Thoracic aorta (tissue), 2 donors: Measurements from ENCODE around the gene HYDIN. TPM values are rescaled to one million over a fixed set of nuclear protein-coding genes. Genes with fewer than 3 reads are reported as not detected.

ENCODE experiments used
- ATAC-seq: fragments of 150-250 bp; one replicate; pipeline ENCODE4 v1.8.0; 2017; ENCODE audit warnings: low read depth; ENCODE audit not compliant: insufficient number of reproducible peaks, low FRiP score
- DNase-seq: peaks from one replicate; pipeline ENCODE4 v3.0.0-alpha.2; 2020; ENCODE audit warnings: low spot score
- H3K27ac ChIP-seq, 2 donors: fragments of 200-600 bp; sonication (generic); 1 replicate in 1 of 2; 2 replicates in 1 of 2; pipeline ENCODE4 v1.5.1; 2016; ENCODE audit warnings: mild to moderate bottlenecking in 2 of 2, moderate library complexity in 2 of 2
- H3K27me3 ChIP-seq: fragments of 200-600 bp; sonication (generic); replicated peaks from 2 replicates; pipeline ENCODE4 v1.6.0; 2016; ENCODE audit warnings: mild to moderate bottlenecking; ENCODE audit not compliant: insufficient read depth
- H3K36me3 ChIP-seq: fragments of 200-600 bp; sonication (generic); one replicate; pipeline ENCODE4 v1.5.1; 2016
- H3K4me1 ChIP-seq, 2 donors: fragments of 200-600 bp; sonication (generic); 1 replicate in 1 of 2; 2 replicates in 1 of 2; pipeline versions ENCODE4 v1.5.1 to v1.6.0; 2016; ENCODE audit warnings: low read depth in 2 of 2, mild to moderate bottlenecking in 1 of 2; ENCODE audit not compliant: control insufficient read depth in 1 of 2
- H3K4me3 ChIP-seq: fragments of 200-600 bp; sonication (generic); 2 replicates; pipeline ENCODE4 v1.5.1; 2016; ENCODE audit warnings: mild to moderate bottlenecking
- H3K9me3 ChIP-seq: fragments of 200-600 bp; sonication (generic); 2 replicates; pipeline ENCODE4 v1.5.1; 2016
- total RNA-seq, 2 donors: library from RNA; depleted of rRNA; stranded (reverse); fragments of >200 nt; gene quantifications; one replicate each; pipeline versions ENCODE4 v1.1.0 to v1.2.3, GENCODE V29; 2016
- TF ChIP-seq, protein P1 (sequence below): fragments of 200-600 bp; sonication (generic); IDR thresholded peaks from one replicate; pipeline ENCODE4 v1.5.1; 2019; ENCODE audit warnings: antibody characterized with exemption

The HYDIN gene
- total RNA-seq, 2 donors from 2014 or later, result 4.3 to 5.4 TPM

DNA sequence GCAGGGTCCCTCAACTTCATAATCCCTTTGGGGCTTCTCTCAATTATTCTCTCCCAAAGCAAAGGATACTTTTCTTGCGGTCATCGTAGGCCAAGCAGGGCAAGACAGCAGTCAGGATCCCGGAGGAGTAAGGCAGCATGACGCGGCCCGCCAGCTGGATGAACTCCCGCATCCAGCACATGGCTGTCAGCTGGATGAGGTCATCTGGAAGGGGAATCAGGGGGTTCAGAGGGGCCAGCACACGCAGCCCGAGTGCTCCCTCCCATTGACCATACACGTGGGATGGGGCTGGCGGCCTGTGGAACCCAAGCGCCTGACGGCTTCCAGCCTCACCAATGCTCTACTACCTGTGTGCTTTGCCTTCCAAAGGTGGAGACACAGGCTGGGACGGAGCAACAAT, 448.7 kb downstream of the HYDIN start:
- peaks cover 0 to 7% of the 10 kb centered on the region in 2 donors for H3K4me1 ChIP-seq
- no peaks in the 10 kb centered on the region for H3K9me3 ChIP-seq
- ATAC-seq, result no peak
- TF ChIP-seq, protein P1, sequence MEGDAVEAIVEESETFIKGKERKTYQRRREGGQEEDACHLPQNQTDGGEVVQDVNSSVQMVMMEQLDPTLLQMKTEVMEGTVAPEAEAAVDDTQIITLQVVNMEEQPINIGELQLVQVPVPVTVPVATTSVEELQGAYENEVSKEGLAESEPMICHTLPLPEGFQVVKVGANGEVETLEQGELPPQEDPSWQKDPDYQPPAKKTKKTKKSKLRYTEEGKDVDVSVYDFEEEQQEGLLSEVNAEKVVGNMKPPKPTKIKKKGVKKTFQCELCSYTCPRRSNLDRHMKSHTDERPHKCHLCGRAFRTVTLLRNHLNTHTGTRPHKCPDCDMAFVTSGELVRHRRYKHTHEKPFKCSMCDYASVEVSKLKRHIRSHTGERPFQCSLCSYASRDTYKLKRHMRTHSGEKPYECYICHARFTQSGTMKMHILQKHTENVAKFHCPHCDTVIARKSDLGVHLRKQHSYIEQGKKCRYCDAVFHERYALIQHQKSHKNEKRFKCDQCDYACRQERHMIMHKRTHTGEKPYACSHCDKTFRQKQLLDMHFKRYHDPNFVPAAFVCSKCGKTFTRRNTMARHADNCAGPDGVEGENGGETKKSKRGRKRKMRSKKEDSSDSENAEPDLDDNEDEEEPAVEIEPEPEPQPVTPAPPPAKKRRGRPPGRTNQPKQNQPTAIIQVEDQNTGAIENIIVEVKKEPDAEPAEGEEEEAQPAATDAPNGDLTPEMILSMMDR, result no peak
- H3K27ac ChIP-seq, result no peak overlapping the region
- H3K36me3 ChIP-seq, result peaks cover 59% of the 10 kb centered on the region
- H3K4me3 ChIP-seq, result no peak overlapping the region
- no peaks in the 10 kb centered on the region for H3K27me3 ChIP-seq
- DNase-seq, result no peak

- DNase-seq (no peak), ATAC-seq (no peak)
- no peaks in the 10 kb centered on the region for H3K9me3 ChIP-seq
- TF ChIP-seq, protein P1, result no peak
- H3K27me3 ChIP-seq, result no peaks in the 10 kb centered on the region
- peaks cover 0 to 7% of the 10 kb centered on the region in 2 donors for H3K4me1 ChIP-seq
- H3K36me3 ChIP-seq, result peaks cover 51% of the 10 kb centered on the region
- H3K27ac ChIP-seq, result no peak overlapping the region
- H3K4me3 ChIP-seq, result no peak overlapping the region
Observed at GRCh38 chr16:70780546-70780945, 450.0 kb downstream of the HYDIN start.

GRCh38 chr16:70779361-70779760, 451.2 kb downstream of the HYDIN start:
- Histone ChIP-seq H3K9me3 (no peaks in the 10 kb centered on the region), H3K4me3 (no peak overlapping the region), H3K36me3 (peaks cover 41% of the 10 kb centered on the region), H3K4me1 (peaks cover 0 to 7% of the 10 kb centered on the region in 2 donors), H3K27me3 (no peaks in the 10 kb centered on the region), H3K27ac (no peak overlapping the region)
- DNase-seq (no peak), ATAC-seq (no peak)
- TF ChIP-seq, protein P1, result no peak

DNA sequence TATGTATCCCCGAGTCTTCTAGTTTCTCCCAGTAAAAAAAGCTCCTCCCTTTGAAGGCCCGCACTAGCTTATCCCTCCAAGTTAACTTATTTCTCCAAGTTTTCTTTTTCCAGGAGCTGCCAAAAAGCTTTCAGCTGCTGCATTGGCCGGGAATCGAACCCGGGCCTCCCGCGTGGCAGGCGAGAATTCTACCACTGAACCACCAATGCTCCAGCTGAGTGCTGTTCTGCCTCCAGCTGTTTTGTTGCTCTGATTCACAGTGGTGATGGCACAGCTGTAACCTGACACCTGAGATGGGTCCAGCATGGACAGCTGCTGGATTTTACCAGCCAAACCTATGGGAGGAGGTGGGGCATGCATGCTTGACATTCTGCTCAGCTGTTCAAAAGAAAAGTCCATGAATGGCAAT, 451.6 kb downstream of the HYDIN start:
- no peak for DNase-seq
- no peak for ATAC-seq
- peaks cover 36% of the 10 kb centered on the region for H3K36me3 ChIP-seq
- H3K9me3 ChIP-seq, result no peaks in the 10 kb centered on the region
- no peaks in the 10 kb centered on the region for H3K27me3 ChIP-seq
- H3K4me1 ChIP-seq, result peaks cover 0 to 7% of the 10 kb centered on the region in 2 donors
- H3K4me3 ChIP-seq, result no peak overlapping the region
- H3K27ac ChIP-seq, result no peak overlapping the region
- TF ChIP-seq, protein P1, result no peak

DNA sequence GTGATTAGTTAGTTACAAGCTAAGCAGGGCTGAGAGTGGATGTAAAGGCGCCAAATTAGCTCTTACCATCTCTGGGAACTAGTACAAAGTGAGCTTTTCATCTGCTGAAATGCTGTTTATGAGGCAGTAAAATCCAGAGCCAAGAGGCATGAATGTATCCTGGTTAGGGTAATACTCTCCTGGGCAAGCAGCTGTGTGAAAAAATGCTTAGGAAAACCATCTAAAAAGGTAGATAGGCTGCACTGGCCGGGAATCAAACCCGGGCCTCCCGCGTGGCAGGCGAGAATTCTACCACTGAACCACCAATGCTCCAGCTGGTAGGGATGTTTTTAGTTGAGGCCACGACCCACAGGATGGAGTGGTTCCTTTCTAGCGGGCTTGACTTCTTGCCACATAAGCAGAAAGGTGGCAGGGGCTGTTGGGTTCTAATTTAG, 452.5 kb downstream of the HYDIN start:
- Histone ChIP-seq H3K27ac (peak overlapping the region in 1 of 2 donors; percentile 24), H3K36me3 (peaks cover 28% of the 10 kb centered on the region), H3K4me3 (no peak overlapping the region), H3K4me1 (peaks cover 0 to 7% of the 10 kb centered on the region in 2 donors), H3K9me3 (no peaks in the 10 kb centered on the region), H3K27me3 (no peaks in the 10 kb centered on the region)
- no peak for ATAC-seq
- TF ChIP-seq, protein P1, result no peak
- no peak for DNase-seq
